ENCODE measurements around the gene RCVRN.

The RCVRN gene

GRCh38 chr17:9905078-9905415, at the start of gene RCVRN:
Gene RCVRN, minus strand, starts transcription at chr17:9905271. Its CDS starts 91 bp downstream, at chr17:9905180.
- no peak for DNase-seq (ENCODE audit: low read depth)

DNA sequence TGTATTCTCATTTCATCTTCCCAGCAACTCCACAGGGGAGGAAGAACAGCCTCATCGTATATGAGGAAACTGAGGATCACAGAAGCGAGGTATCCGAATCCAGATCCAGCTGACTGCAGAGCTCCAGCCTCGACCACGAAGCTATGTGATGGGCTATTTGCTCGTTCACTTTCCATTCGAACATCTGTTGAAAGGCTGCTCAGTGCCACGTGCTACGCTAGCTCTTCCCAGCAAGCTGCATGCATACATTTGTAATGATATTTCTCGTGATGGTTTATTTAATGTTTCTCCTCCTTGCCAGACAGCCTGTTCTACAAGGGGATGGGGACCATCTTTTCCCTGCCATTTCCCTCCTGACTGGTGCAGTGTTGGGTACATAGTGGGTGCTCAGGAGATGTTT, 48.4 kb upstream of the RCVRN start:
- no peak for DNase-seq (ENCODE audit: low read depth)

DNA sequence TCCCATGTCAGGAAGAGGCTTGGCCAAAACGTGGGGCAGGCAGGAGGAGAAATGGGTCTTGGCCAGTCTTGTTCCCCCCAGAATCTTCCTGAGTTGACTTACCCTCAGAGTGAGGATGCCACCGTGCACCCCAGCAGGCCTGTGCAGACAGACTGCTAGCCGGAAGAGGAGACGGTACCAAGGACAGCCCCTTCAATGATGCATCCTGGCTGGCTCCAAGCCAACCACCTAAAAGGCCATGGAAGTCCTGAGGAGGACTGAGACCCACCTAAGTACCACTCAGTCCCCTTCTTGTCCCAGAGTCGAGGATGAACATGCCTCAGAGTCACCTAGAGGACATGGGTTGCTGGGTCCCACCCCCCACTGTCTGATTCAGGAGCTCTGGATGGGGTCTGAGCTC, 46.7 kb upstream of the RCVRN start:
- DNase-seq (ENCODE audit: low read depth) = no peak

DNA sequence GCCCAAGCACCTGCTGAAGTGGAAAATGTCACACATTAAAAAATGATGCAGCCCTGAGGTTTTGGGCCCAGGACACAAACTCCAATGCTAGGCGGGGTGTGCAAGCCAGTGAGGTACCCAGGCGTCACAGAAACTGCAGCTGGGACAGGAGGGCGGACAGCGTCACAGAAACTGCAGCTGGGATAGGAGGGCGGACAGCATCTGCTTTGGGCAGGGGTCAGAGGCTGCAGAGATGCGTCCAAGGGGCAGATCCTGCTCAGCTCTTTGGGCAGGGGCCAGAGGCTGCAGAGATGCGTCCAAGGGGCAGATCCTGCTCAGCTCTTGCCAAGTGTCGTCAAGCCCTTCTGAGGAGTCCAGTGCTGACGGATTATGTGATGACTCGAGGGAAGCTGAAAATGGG, 43.9 kb upstream of the RCVRN start:
- DNase-seq (ENCODE audit: low read depth) = no peak

DNA sequence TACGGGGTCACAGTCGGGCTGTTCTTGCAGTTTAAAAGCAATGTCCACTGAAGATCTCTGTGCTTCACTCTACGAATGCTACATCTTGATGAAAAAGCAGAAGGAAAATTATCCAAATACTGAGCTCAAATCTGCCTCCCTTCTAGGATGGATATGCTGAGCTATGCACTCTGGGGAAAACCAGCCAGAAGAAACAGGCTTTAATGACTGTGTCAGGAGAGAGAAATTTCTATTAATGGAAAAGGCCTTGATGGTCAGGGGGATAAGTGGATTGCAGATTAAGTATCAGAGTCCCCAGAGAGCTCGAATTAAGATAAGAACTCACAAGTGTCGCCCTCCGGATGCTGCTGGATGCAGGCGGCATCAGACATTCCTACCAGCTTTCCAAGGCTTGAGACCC, 39.6 kb upstream of the RCVRN start:
- DNase-seq (ENCODE audit: low read depth) = no peak

DNA sequence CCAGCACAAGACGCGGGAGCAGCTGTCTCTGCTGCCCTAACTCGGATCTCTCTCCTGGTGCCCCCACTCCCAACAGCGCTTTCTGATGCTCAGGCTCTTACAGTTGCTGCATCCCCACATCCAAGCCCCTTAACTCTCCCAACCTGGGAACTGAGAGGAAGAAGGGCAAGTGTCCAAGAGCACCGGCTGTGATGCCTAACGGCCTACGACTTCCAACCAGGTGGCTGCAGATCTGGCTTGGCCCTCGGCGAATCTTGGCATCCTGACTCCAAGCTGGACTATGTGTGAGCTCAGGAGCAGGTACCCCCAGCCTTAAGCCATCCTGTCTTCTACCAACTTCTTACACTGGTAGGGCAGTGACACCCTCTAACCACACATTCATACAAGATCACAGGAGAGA, 38.3 kb upstream of the RCVRN start:
- DNase-seq (ENCODE audit: low read depth) = no peak

DNA sequence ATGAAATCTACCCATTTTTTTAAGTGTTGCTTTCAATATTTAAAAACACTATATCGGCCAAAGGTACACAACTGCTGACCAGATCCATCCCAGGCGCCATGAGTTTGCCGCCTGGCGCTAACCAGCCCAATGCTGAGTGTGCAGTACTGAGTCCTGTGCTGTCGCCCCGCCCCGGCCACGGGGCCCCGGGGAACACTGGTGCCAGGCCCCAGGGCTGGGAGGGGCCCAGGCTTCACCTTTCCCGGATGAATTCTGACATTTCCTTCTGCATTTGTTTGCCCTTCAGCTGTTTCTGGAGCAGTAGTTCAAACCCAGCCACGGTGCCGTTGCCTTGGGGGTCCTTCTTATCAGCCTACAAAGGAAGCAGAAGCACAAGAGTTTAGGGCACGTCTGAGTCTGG, 37.8 kb upstream of the RCVRN start:
- DNase-seq (ENCODE audit: low read depth) = no peak

DNA sequence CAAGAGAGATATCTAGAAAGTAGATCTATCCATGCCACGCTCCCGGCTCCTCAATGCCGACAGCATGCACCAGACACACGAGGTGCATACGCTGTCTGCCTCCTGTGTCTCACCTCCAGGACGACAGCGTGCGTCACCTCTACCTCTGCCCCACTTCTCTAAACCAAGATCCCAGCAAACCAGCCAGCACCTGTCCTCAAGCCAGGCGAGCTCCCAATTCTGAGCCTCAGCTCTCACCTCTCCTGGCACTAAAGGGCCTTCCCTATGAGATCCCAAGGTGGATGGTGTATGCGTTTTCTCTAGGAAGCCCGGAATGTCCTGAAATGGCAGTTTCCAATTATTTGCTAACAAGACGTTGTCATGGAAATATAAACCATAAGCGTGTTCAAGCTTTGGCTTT, 36.2 kb upstream of the RCVRN start:
- DNase-seq (ENCODE audit: low read depth) = no peak

DNA sequence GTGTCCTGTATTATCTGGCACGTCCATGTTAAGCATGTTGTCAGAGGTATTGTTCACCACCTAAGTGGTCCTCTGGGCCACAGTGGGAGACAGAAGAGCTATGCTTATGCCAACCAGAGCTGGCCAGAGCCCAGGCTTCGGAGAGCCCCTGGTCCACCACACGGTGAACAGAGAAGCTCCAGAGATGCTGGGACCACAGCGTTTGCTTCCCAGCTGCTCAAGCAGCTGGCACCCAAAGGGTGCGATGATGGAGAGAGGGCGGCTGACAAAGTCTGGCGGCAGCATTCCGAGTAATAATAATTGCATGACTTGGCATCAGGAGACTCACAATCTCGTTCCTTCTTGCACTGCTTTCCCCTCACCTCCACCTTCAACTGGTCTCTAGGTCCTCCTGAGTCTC, 35.8 kb upstream of the RCVRN start:
- no peak for DNase-seq (ENCODE audit: low read depth)

- DNase-seq (ENCODE audit: low read depth) = no peak
Measured at GRCh38 chr17:9938764-9939163, 33.7 kb upstream of the RCVRN start.

DNA sequence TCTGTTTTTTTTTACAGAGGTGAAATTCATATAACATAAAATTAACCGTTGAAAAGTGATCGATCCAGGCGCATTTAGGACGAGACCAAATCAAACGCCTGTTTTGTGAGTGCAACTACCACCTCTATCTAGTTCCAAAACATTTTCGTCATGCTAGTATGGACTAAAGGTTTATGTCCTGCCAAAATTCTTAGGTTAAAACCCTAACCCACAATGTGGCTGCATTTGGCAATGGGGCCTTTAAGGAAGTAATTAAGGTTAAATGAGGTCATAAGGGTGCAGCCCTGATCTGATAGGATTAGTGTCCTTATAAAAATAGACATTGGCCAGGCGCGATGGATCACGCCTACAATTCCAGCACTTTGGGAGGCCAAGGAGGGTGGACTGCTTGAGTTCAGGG, 32.8 kb upstream of the RCVRN start:
- DNase-seq (ENCODE audit: low read depth) = no peak

DNA sequence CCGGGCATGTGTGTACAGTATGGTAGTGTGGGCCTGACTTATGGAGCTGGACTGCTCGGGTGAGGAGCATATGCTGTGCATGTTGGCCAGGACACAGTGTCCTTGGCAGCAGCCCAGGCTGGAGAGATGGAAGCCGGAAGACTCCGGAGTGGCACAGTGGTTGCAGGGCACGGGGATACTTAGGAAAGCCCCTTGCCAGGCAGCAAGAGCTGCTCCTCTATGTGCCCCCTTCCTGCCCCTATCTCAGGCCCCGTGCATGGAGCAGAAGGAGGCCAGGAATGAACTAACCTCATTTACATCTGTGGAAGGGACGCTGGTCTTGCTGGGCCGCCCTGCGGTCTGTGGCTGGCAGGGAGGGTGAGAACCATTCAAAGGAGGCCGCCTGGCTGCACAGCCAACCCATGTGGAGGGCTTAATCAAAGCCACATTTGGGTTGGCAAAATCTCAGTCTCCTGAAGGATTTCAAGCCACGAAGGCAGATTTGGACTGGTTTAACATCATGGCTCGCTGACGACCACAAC, 32.2 kb upstream of the RCVRN start:
- DNase-seq (ENCODE audit: low read depth) = no peak

DNA sequence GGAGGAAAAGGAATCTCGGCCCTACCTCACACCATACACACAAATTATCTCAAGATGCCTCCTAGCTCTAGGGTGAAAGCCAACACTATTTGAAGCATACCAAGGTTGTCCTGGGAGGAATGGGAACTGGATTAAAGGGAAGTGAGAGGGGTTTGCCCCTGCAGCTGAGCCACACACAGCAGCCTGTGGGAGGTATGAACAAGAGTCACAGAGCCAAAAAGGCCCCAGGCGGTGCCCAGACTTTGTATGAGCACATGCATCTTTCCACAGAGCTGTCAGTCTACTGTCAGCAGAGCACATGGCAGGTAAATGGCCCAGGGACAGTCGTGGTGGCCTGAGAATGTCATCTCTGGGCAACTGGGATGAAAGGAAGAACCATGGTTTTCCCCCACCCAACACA, 31.0 kb upstream of the RCVRN start:
- no peak for DNase-seq (ENCODE audit: low read depth)

DNA sequence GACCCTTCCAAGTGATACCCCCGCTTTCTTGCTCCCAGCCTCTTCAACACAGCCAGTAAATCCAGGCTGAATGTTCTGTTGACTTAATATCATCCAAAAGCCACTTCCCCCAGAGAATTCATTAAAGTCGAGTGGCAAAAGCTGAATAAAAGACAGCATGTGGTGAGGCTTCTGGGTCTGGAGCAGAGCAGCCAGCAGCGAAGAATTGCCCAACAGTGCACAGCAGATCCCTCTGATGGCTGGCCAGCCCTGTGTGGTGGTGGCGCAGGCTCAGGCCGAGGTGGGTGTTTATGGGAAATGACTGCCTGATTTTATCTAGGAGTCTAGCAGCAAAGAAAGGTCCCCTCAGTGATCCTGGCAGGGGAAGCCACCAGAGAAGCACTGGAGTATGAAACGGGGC, 30.3 kb upstream of the RCVRN start:
- no peak for DNase-seq (ENCODE audit: low read depth)

DNA sequence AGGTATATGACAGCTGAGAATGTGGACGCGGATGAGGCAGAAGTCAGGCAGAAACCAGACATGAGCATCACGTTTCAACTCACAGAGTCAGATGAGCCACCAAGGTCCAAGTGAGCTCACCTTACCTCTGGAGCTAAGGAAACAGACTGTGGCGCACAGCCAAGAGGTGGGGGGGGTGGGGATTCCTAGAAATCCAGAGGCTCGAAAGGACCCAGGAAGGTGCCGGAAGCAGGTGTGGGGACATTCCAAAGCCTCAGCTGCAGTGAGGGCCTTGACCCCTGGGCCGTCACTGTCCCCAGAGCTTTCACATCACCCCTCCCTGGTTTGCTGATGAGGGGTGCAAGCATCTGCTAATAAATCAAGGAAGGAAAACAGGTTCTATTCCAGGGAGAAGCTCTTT, 29.3 kb upstream of the RCVRN start:
- DNase-seq (ENCODE audit: low read depth) = no peak

DNA sequence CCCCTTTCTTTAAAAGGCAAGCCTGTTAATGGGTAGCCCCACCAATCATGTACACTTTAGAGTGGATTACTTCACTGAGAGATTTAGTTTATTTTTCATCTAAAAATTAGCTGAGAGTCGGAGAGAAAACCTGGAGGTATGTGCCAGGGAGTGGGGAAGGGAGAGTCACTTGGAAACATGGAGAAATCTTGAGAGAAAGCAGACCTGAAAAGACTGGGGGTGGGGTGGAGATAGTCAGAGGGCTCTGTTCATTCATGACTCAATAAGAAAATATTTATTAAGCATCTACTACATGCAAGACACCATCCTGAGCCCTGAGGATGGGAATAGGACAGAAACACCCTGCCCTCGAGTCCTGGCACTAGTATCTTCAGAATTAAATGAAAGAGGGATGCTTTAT, 27.4 kb upstream of the RCVRN start:
- DNase-seq (ENCODE audit: low read depth) = no peak

GRCh38 chr17:9931144-9931741, 26.2 kb upstream of the RCVRN start:
- DNase-seq (ENCODE audit: low read depth) = no peak

DNA sequence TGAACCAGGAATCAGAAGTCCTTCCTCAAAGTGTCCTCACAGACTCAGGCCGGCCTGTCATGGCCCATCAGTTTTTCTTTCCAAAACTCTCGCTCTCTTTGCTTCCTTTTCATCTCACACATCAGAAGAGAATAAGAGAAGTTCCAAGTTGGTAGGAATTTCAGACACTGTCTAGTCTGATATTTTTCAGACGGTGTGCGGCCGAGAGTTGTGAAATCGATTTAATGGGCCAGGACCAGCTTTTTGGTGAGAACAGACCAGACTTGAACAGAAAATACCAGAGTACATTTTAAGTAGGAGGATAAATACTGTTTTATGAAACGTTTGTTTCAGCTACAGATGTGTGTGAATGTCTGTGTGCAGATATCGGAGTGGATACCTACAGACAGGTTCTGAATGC, 24.8 kb upstream of the RCVRN start:
- DNase-seq (ENCODE audit: low read depth) = no peak

- no peak for DNase-seq (ENCODE audit: low read depth)
Measured at GRCh38 chr17:9928601-9929333, 23.7 kb upstream of the RCVRN start.

DNA sequence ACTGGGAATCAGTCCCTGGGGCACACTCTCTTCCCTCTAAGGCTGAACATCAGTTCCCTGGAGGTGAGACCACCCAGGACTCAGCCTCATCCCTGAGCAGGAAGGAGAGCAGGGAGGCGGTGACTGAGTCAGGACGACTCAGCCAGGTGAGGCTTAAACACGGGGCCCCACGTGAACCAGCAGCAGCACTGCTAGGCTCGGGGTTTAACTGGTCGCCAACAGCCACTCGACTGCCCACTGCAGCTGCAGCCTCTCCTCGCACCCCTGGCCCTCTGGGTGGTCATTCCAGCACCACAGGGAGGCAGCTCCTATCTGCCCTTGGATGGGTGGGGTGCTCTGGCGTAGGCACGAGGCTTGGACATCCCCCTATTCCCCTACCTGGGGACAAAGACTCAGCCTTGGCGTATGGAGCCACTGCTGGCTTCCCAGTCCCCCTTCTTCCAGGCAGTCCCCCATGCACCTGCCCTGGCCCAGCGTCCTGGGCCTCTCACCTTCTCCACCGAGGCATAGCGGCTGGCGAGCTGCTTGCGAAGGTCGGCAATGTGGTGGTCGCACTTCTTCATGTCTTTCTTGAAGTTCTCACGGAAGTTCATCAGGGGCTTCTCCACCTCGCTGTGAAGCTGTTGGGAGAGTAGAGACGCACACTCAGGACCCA, 21.2 kb upstream of the RCVRN start:
- no peak for DNase-seq (ENCODE audit: low read depth)

DNA sequence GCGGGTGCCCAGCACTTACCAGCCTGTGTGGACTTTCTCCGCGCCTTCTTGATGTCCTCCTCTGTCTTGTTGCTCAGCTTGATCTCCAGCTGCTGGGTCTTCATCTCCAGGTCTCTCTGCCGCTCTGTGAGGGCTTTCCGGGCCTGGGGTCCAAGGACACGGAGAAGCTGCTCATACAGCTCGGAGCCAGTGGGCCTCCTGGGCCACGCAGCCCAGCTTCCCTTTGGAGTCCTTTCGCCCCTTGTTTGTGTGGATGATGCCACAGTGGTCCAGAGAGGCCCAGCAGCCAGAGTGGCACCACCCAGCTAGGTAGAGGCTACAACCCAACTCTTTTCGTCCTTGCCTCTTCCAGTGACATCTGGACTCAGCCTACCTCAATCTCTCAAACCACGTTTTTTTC, 20.4 kb upstream of the RCVRN start:
- DNase-seq (ENCODE audit: low read depth) = no peak

DNA sequence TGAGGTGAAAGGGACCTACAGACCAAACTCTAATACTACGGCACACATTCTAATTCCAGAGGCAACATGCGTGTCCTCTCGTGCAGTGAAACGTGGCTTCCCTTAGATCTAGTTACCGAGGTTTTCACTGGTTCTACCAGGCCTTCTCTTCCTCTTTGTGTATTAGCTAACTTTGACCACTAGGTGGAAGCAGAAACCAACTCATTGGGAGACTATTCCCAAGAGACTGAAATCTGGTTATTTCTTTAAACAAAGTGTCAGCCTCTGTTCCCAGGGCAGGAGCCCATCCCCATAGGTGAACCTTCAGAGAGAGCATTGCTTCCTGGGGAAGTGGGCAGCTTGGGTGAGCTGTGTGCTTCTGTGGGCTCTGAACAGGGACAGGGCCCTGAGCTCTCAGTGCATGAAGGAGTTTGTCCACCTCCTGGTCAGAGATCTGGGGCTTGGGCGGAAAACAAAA, 19.7 kb upstream of the RCVRN start:
- no peak for DNase-seq (ENCODE audit: low read depth)
